NCI-H2227 (cell line): Measurements from ENCODE around the gene NCK2.
A peak's percentile ranks its signal among the peaks of the same experiment; 100 is the strongest.

Experiments
- DNase-seq: peaks from one replicate; lab custom pipeline; 2025; ENCODE audit not compliant: unreplicated experiment; lab: John Stamatoyannopoulos, UW

The NCK2 gene

GRCh38 chr2:105789745-105790460, 45.2 kb downstream of the NCK2 start:
- no peak for DNase-seq

- DNase-seq = no peak
These were observed 45.9 kb downstream of the NCK2 start for GRCh38 chr2:105790461-105791149.

GRCh38 chr2:105791229-105791628, 46.5 kb downstream of the NCK2 start:
- no peak for DNase-seq

- no peak for DNase-seq
These were observed 47.8 kb downstream of the NCK2 start for GRCh38 chr2:105792561-105792960.

- no peak for DNase-seq
These were observed 48.7 kb downstream of the NCK2 start for GRCh38 chr2:105793196-105793975.

GRCh38 chr2:105794926-105795574, 50.3 kb downstream of the NCK2 start:
- peak; percentile 6 for DNase-seq

- no peak for DNase-seq
These were observed 50.8 kb downstream of the NCK2 start for GRCh38 chr2:105795575-105795934.

GRCh38 chr2:105796131-105796638, 51.5 kb downstream of the NCK2 start:
- no peak for DNase-seq

GRCh38 chr2:105796791-105797190, 52.1 kb downstream of the NCK2 start:
- no peak for DNase-seq

- DNase-seq = no peak
These were observed 52.6 kb downstream of the NCK2 start for GRCh38 chr2:105797298-105797819.

- DNase-seq = no peak
These were observed 53.9 kb downstream of the NCK2 start for GRCh38 chr2:105798595-105798994.

- DNase-seq = no peak
These were observed 55.5 kb downstream of the NCK2 start for GRCh38 chr2:105800036-105800713.

- no peak for DNase-seq
These were observed 56.4 kb downstream of the NCK2 start for GRCh38 chr2:105800953-105801635.

GRCh38 chr2:105801961-105802360, 57.2 kb downstream of the NCK2 start:
- DNase-seq = no peak

GRCh38 chr2:105802587-105802986, 57.9 kb downstream of the NCK2 start:
- DNase-seq = no peak

GRCh38 chr2:105803337-105803736, 58.6 kb downstream of the NCK2 start:
- no peak for DNase-seq

GRCh38 chr2:105803773-105804172, 59.1 kb downstream of the NCK2 start:
- DNase-seq = no peak

GRCh38 chr2:105804266-105804665, 59.6 kb downstream of the NCK2 start:
- DNase-seq = peak; percentile 5

- DNase-seq = no peak
These were observed 62.3 kb downstream of the NCK2 start for GRCh38 chr2:105806996-105807395.
